Measurements from ENCODE around the gene MAPRE2.
"Not testable (repeated sequence)": the region's sequence is repeated elsewhere in the genome, so short reads cannot be mapped to it uniquely, and the experiment has no call there.

Gene MAPRE2

GRCh38 chr18:35167857-35168256 lies 126.6 kb downstream of the MAPRE2 start:
- peak overlapping the region; percentile 68 for H3K27ac ChIP-seq
- 0 out of 2 replicates have a peak overlapping the region, but pooled peaks have one; percentile 7 for H3K4me3 ChIP-seq
- TF ChIP-seq FOXP2 (optimal IDR thresholded peaks at IDR 0.05; ENCODE audit: control extremely low read depth, extremely low read length, insufficient read depth) (no peak), POLR2AphosphoS5 (IDR thresholded peaks at IDR 0.05; ENCODE audit: borderline replicate concordance, low read depth, low read length) (no peak), EZH2 (IDR thresholded peaks at IDR 0.05) (no peak)
- H3K9ac ChIP-seq (ENCODE audit: insufficient read length): peak overlapping the region; percentile 29
- no peak for DNase-seq (ENCODE audit: low read depth, low spot score)
- no peaks in the 10 kb centered on the region for H3K9me3 ChIP-seq (ENCODE audit: low read depth, low read length)
- H3K36me3 ChIP-seq (ENCODE audit: insufficient read depth, low read length): no peaks in the 10 kb centered on the region

GRCh38 chr18:35170323-35170722 lies 129.1 kb downstream of the MAPRE2 start:
- not testable (repeated sequence) for H3K9me3 ChIP-seq (ENCODE audit: low read depth, low read length); H3K27ac ChIP-seq; H3K9ac ChIP-seq (ENCODE audit: insufficient read length); H3K36me3 ChIP-seq (ENCODE audit: insufficient read depth, low read length); H3K4me3 ChIP-seq; DNase-seq (ENCODE audit: low read depth, low spot score)

- no peaks in the 10 kb centered on the region for H3K9me3 ChIP-seq (ENCODE audit: low read depth, low read length)
- TF ChIP-seq EZH2 (IDR thresholded peaks at IDR 0.05): no peak
- no peak for TF ChIP-seq FOXP2 (optimal IDR thresholded peaks at IDR 0.05; ENCODE audit: control extremely low read depth, extremely low read length, insufficient read depth)
- TF ChIP-seq POLR2AphosphoS5 (IDR thresholded peaks at IDR 0.05; ENCODE audit: borderline replicate concordance, low read depth, low read length): no peak
- no peak overlapping the region for H3K4me3 ChIP-seq
- no peak for DNase-seq (ENCODE audit: low read depth, low spot score)
- H3K27ac ChIP-seq: no peak overlapping the region
- no peaks in the 10 kb centered on the region for H3K36me3 ChIP-seq (ENCODE audit: insufficient read depth, low read length)
- H3K9ac ChIP-seq (ENCODE audit: insufficient read length): no peak overlapping the region
These were observed 130.2 kb downstream of the MAPRE2 start for GRCh38 chr18:35171315-35171987.

GRCh38 chr18:35172009-35172408 lies 130.8 kb downstream of the MAPRE2 start:
- no peaks in the 10 kb centered on the region for H3K9me3 ChIP-seq (ENCODE audit: low read depth, low read length)
- no peak overlapping the region for H3K27ac ChIP-seq
- no peak for TF ChIP-seq EZH2 (IDR thresholded peaks at IDR 0.05)
- TF ChIP-seq POLR2AphosphoS5 (IDR thresholded peaks at IDR 0.05; ENCODE audit: borderline replicate concordance, low read depth, low read length): no peak
- TF ChIP-seq FOXP2 (optimal IDR thresholded peaks at IDR 0.05; ENCODE audit: control extremely low read depth, extremely low read length, insufficient read depth): no peak
- no peaks in the 10 kb centered on the region for H3K36me3 ChIP-seq (ENCODE audit: insufficient read depth, low read length)
- no peak overlapping the region for H3K4me3 ChIP-seq
- DNase-seq (ENCODE audit: low read depth, low spot score): no peak
- H3K9ac ChIP-seq (ENCODE audit: insufficient read length): no peak overlapping the region

GRCh38 chr18:35172451-35173035 lies 131.3 kb downstream of the MAPRE2 start:
- no peak overlapping the region for H3K9ac ChIP-seq (ENCODE audit: insufficient read length)
- no peaks in the 10 kb centered on the region for H3K36me3 ChIP-seq (ENCODE audit: insufficient read depth, low read length)
- H3K9me3 ChIP-seq (ENCODE audit: low read depth, low read length): no peaks in the 10 kb centered on the region
- H3K27ac ChIP-seq: peak overlapping the region; percentile 34; the same call in 1 of the 2 replicates
- no peak for TF ChIP-seq FOXP2 (optimal IDR thresholded peaks at IDR 0.05; ENCODE audit: control extremely low read depth, extremely low read length, insufficient read depth)
- TF ChIP-seq EZH2 (IDR thresholded peaks at IDR 0.05): no peak
- no peak for TF ChIP-seq POLR2AphosphoS5 (IDR thresholded peaks at IDR 0.05; ENCODE audit: borderline replicate concordance, low read depth, low read length)
- no peak overlapping the region for H3K4me3 ChIP-seq
- no peak for DNase-seq (ENCODE audit: low read depth, low spot score)

- TF ChIP-seq POLR2AphosphoS5 (IDR thresholded peaks at IDR 0.05; ENCODE audit: borderline replicate concordance, low read depth, low read length) (no peak), EZH2 (IDR thresholded peaks at IDR 0.05) (no peak), FOXP2 (optimal IDR thresholded peaks at IDR 0.05; ENCODE audit: control extremely low read depth, extremely low read length, insufficient read depth) (no peak)
- Histone ChIP-seq H3K9me3 (ENCODE audit: low read depth, low read length) (no peaks in the 10 kb centered on the region), H3K36me3 (ENCODE audit: insufficient read depth, low read length) (no peaks in the 10 kb centered on the region), H3K9ac (ENCODE audit: insufficient read length) (peak overlapping the region; percentile 50), H3K4me3 (0 out of 2 replicates have a peak overlapping the region, but pooled peaks have one; percentile 3), H3K27ac (no peak overlapping the region; the same call in 1 of the 2 replicates)
- no peak for DNase-seq (ENCODE audit: low read depth, low spot score)
These were observed 133.0 kb downstream of the MAPRE2 start for GRCh38 chr18:35174093-35174731.

GRCh38 chr18:35174745-35175144 lies 133.5 kb downstream of the MAPRE2 start:
- peak overlapping the region; percentile 50 for H3K9ac ChIP-seq (ENCODE audit: insufficient read length)

GRCh38 chr18:35176925-35177324 lies 135.7 kb downstream of the MAPRE2 start:
- TF ChIP-seq POLR2AphosphoS5 (IDR thresholded peaks at IDR 0.05; ENCODE audit: borderline replicate concordance, low read depth, low read length): no peak
- TF ChIP-seq EZH2 (IDR thresholded peaks at IDR 0.05): no peak
- TF ChIP-seq FOXP2 (optimal IDR thresholded peaks at IDR 0.05; ENCODE audit: control extremely low read depth, extremely low read length, insufficient read depth): no peak
- H3K9me3 ChIP-seq (ENCODE audit: low read depth, low read length): no peaks in the 10 kb centered on the region
- H3K9ac ChIP-seq (ENCODE audit: insufficient read length): no peak overlapping the region
- no peak overlapping the region for H3K27ac ChIP-seq
- DNase-seq (ENCODE audit: low read depth, low spot score): no peak
- no peaks in the 10 kb centered on the region for H3K36me3 ChIP-seq (ENCODE audit: insufficient read depth, low read length)
- no peak overlapping the region for H3K4me3 ChIP-seq

More at GRCh38 chr18:35174745-35175144, 133.5 kb downstream of the MAPRE2 start:
- no peak overlapping the region; the same call in 1 of the 2 replicates for H3K27ac ChIP-seq
- DNase-seq (ENCODE audit: low read depth, low spot score): no peak
- no peaks in the 10 kb centered on the region for H3K9me3 ChIP-seq (ENCODE audit: low read depth, low read length)
- H3K4me3 ChIP-seq: 0 out of 2 replicates have a peak overlapping the region, but pooled peaks have one; percentile 3
- TF ChIP-seq POLR2AphosphoS5 (IDR thresholded peaks at IDR 0.05; ENCODE audit: borderline replicate concordance, low read depth, low read length) (no peak), EZH2 (IDR thresholded peaks at IDR 0.05) (no peak), FOXP2 (optimal IDR thresholded peaks at IDR 0.05; ENCODE audit: control extremely low read depth, extremely low read length, insufficient read depth) (no peak)
- H3K36me3 ChIP-seq (ENCODE audit: insufficient read depth, low read length): no peaks in the 10 kb centered on the region
